Ascending aorta (tissue), 2 donors: ENCODE measurements around the gene NQO2. TPM values are rescaled to one million over a fixed set of nuclear protein-coding genes. Genes with fewer than 3 reads are reported as not detected.
A peak's percentile ranks its signal among the peaks of the same experiment; 100 is the strongest.

ENCODE experiments used
- DNase-seq, 2 donors: peaks; one replicate each; pipeline ENCODE4 v3.0.0-alpha.2; 2019; ENCODE audit warnings: low spot score in 2 of 2
- H3K27ac ChIP-seq, 2 donors: fragments of 200-600 bp; sonication (generic); one replicate each; pipeline ENCODE4 v1.5.1; 2016 to 2017; ENCODE audit warnings: mild to moderate bottlenecking in 1 of 2
- H3K27me3 ChIP-seq: fragments of 200-600 bp; sonication (generic); one replicate; pipeline ENCODE4 v1.5.1; 2017
- H3K36me3 ChIP-seq, 2 donors: fragments of 200-600 bp; sonication (generic); one replicate each; pipeline ENCODE4 v1.5.1; 2016
- H3K4me1 ChIP-seq, 2 donors: fragments of 200-600 bp; sonication (generic); one replicate each; pipeline ENCODE4 v1.5.1; 2016 to 2017; ENCODE audit warnings: mild to moderate bottlenecking in 1 of 2
- H3K4me3 ChIP-seq, 2 donors: fragments of 200-600 bp; sonication (generic); one replicate each; pipeline ENCODE4 v1.5.1; 2016 to 2017; ENCODE audit warnings: mild to moderate bottlenecking in 1 of 2
- H3K9me3 ChIP-seq, 2 donors: fragments of 200-600 bp; sonication (generic); one replicate each; pipeline ENCODE4 v1.5.1; 2016
- CTCF ChIP-seq, 3 experiments: fragments of 200-600 bp in 2 of 3; fragments of 450-650 bp in 1 of 3; sonication (generic) in 2 of 3; IDR thresholded peaks; one replicate each; pipeline ENCODE4 v1.5.1; 2016 to 2019; ENCODE audit warnings: antibody characterized with exemption in 3 of 3, mild to moderate bottlenecking in 1 of 3, moderate library complexity in 1 of 3
- intact Hi-C: fragments of 100-400 bp; cut with DNase I; formaldehyde crosslinking; loops from one replicate; pipeline ENCODE4 v1.15.1; 2023
- total RNA-seq: library from RNA; depleted of rRNA; stranded (reverse); fragments of >200 nt; gene quantifications from one replicate; pipeline ENCODE4 v1.1.0, GENCODE V29; 2016

Gene NQO2
- total RNA-seq, 1 donor from 2014 or later, result 7.7 TPM

GRCh38 chr6:2986722-2987221 is 12.9 kb upstream of the NQO2 start:
- H3K36me3 ChIP-seq, result no peaks in the 10 kb centered on the region
- peak overlapping the region; percentile 95 to 98 for H3K27ac ChIP-seq
- no peaks in the 10 kb centered on the region for H3K27me3 ChIP-seq
- intact Hi-C loops, result no loop called here
- TF ChIP-seq CTCF (IDR thresholded peaks at IDR 0.05), result no peak
- peaks cover 14 to 17% of the 10 kb centered on the region in 2 donors for H3K4me1 ChIP-seq
- H3K9me3 ChIP-seq, result no peaks in the 10 kb centered on the region
- no peak overlapping the region for H3K4me3 ChIP-seq
- DNase-seq, result no peak

- Histone ChIP-seq H3K4me1 (peaks cover 6 to 8% of the 10 kb centered on the region in 2 donors), H3K4me3 (peak overlapping the region; percentile 78 to 86), H3K27me3 (no peaks in the 10 kb centered on the region), H3K36me3 (no peaks in the 10 kb centered on the region), H3K27ac (peak overlapping the region; percentile 95 to 98), H3K9me3 (no peaks in the 10 kb centered on the region)
- intact Hi-C loops, result loop anchor here (1.0 to 2.0 kb wide), 3 partner anchors 17 to 223 kb away; partner anchors contain the start of genes SERPINB6 and WRNIP1
- no peak for TF ChIP-seq CTCF (IDR thresholded peaks at IDR 0.05)
- DNase-seq, result no peak
These were observed 11.6 kb upstream of the NQO2 start for GRCh38 chr6:2988094-2988425.

GRCh38 chr6:2988426-2989331 is 11.0 kb upstream of the NQO2 start:
- intact Hi-C loops, result loop anchor here (1.0 to 2.0 kb wide), 5 partner anchors 17 to 224 kb away; partner anchors contain the start of genes SERPINB6 and WRNIP1
- DNase-seq, result peak; percentile 84 to 97
- TF ChIP-seq CTCF (IDR thresholded peaks at IDR 0.05), result peak; percentile 87 to 98 (median 97)

GRCh38 chr6:2989332-2990247 is 10.1 kb upstream of the NQO2 start:
- Histone ChIP-seq H3K9me3 (no peaks in the 10 kb centered on the region), H3K36me3 (no peaks in the 10 kb centered on the region), H3K4me1 (peaks cover 6 to 8% of the 10 kb centered on the region in 2 donors), H3K4me3 (peak overlapping the region; percentile 78 to 86), H3K27me3 (no peaks in the 10 kb centered on the region), H3K27ac (peak overlapping the region; percentile 95 to 98)
- DNase-seq, result peak; percentile 63 to 95
- intact Hi-C loops, result loop anchor here (1.0 to 10.0 kb wide), 6 partner anchors 37 to 1145 kb away; partner anchors contain the start of genes ECI2, PSMG4 and WRNIP1
- TF ChIP-seq CTCF (IDR thresholded peaks at IDR 0.05), result no peak

More at GRCh38 chr6:2988426-2989331, 11.0 kb upstream of the NQO2 start:
- H3K27me3 ChIP-seq, result no peaks in the 10 kb centered on the region
- peaks cover 6 to 8% of the 10 kb centered on the region in 2 donors for H3K4me1 ChIP-seq
- peak overlapping the region; percentile 95 to 98 for H3K27ac ChIP-seq
- H3K36me3 ChIP-seq, result no peaks in the 10 kb centered on the region
- H3K4me3 ChIP-seq, result peak overlapping the region; percentile 78 to 86
- H3K9me3 ChIP-seq, result no peaks in the 10 kb centered on the region

DNA sequence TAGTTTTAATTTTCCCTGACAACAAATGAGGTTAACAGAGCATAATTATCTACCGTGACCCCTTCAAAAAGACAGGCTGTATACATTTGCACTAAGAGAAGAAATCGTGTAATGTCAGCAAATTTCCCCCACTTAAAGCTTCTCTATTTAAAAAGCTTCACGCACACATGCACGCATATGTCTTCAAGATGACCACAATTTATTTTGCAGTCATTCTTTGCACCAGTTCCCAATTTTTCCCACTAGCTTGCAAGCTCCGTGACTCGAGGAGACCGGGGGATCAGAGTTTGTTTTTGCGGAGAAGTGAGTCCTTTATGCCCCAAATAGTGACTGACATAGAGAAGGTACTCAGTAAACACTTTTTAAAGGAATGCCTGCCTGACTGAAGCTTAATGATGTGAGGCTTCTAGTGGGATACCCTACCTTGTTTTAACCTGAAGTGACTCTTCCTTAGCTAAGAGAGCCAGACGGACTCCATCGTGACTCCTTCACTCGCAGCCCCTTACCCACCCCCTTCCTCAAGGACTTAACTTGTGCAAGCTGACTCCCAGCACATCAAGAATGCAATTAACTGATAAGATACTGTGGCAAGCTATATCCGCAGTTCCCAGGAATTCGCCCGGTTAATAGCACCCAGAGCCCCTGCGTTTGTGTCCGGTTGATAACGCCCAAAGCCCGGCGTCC is 9.3 kb upstream of the NQO2 start:
- DNase-seq, result no peak
- no peaks in the 10 kb centered on the region for H3K9me3 ChIP-seq
- peaks cover 6 to 8% of the 10 kb centered on the region in 2 donors for H3K4me1 ChIP-seq
- no peak for TF ChIP-seq CTCF (IDR thresholded peaks at IDR 0.05)
- peak overlapping the region; percentile 95 to 98 for H3K27ac ChIP-seq
- H3K36me3 ChIP-seq, result no peaks in the 10 kb centered on the region
- intact Hi-C loops, result loop anchor here (10.0 kb wide), 2 partner anchors 264 to 1144 kb away; partner anchors contain the start of genes ECI2 and PSMG4
- H3K27me3 ChIP-seq, result no peaks in the 10 kb centered on the region
- H3K4me3 ChIP-seq, result peak overlapping the region; percentile 78 to 86
